Inflammatory macrophage (primary cell): Measurements from ENCODE around the gene TRAPPC2L.
"Not testable (repeated sequence)": the region's sequence is repeated elsewhere in the genome, so short reads cannot be mapped to it uniquely, and the experiment has no call there.

Experiments
- DNase-seq, 2 donors: peaks; one replicate each; pipeline ENCODE4 v3.0.0-alpha.2; 2020 to 2022

The TRAPPC2L gene

DNA sequence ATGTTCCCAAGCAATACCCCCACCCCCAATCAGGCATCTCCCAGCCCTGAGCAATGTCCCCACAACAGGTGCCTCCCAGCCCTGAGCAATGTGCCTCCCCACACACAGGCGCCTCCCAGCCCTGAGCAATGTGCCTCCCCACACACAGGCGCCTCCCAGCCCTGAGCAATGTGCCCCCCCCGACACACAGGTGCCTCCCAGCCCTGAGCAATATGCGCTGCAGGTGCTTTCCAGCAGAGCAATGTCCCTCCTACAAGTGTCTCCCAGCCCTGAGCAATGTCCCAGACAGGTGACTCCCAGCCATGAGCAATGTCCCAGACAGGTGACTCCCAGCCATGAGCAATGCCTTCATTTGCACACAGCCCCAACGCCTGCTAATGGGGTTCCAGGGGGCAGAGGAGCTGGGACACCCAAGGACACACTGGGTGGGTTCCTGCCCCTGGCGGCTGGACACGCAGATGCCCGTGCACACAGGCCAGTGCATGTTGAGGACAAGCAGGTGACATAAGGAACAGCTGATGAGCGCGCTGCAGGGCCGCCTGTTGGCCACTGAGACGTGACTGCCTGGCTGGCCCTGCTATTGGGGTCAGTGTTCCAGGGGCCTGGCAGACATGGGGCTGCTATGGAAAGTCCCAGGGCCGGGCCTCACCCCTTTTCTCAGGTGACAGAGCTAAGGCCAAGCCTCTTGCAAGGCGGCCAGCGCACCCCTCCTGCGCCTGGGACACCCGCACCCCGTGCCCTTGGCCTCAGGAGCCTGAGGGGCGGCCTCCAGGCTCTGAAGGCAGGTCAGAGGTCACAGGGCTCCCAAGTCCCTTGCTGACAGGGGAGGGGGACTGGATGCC, 36.4 kb downstream of the TRAPPC2L start:
- no peak for DNase-seq

DNA sequence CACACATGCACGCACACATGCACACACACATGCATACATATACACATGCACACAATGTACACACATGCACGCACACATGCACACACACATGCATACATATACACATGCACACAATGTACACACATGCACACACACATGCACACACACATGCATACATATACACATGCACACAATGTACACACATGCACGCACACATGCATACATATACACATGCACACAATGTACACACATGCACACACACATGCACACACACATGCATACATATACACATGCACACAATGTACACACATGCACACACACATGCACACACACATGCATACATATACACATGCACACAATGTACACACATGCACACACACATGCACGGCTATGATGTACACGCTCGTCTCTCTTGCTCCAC, 37.3 kb downstream of the TRAPPC2L start:
- not testable (repeated sequence) for DNase-seq

DNA sequence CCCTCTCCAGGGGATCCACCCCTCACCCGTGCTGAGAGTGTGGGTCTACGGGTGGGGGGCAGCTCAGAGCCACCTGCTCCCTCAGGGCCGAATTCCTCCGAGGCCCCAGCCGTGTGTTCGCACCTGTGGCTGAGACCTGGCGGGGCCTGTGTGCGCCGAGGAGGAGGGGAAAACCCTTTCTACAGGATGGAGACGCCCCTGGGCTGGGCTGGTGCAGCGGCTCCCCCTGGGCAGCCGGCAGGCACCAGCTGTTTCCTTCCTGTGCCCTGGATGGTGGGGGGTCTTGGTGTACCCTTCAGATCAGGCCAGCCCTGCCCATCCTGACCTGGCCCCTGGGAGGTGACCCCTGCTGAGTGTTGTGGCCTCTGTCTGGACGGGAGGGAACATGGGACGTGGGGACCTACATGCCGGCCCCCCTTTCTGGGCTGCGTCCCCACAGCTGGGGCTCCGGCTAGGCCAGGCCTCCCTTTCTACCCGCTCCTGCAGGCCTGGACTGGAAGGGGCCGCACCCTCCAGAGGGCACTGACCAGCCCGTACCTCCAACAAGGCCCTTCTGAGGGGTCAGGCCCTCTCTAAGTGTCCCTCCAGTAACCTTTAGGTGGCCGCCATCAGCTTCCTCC, 37.9 kb downstream of the TRAPPC2L start:
- no peak for DNase-seq

DNA sequence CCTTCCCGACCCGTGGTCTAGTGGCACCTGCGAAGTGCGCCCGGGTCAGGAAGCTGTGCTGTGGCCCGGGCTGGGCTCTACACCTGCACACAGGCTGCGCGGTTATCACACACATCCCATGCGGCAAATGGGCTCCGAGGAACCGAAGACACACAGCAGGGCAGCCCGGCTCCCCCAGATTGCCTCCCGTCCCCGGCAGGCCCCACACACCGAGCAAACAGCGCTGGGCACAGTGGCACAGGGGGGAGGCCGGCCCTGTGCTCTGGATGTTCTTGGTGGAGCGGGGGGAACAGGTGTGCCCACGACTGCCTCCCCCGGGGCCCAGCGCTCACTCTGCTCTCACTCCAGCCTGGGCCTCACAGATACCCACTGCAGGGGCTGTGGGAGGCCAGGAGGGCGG, 38.4 kb downstream of the TRAPPC2L start:
- no peak for DNase-seq

DNA sequence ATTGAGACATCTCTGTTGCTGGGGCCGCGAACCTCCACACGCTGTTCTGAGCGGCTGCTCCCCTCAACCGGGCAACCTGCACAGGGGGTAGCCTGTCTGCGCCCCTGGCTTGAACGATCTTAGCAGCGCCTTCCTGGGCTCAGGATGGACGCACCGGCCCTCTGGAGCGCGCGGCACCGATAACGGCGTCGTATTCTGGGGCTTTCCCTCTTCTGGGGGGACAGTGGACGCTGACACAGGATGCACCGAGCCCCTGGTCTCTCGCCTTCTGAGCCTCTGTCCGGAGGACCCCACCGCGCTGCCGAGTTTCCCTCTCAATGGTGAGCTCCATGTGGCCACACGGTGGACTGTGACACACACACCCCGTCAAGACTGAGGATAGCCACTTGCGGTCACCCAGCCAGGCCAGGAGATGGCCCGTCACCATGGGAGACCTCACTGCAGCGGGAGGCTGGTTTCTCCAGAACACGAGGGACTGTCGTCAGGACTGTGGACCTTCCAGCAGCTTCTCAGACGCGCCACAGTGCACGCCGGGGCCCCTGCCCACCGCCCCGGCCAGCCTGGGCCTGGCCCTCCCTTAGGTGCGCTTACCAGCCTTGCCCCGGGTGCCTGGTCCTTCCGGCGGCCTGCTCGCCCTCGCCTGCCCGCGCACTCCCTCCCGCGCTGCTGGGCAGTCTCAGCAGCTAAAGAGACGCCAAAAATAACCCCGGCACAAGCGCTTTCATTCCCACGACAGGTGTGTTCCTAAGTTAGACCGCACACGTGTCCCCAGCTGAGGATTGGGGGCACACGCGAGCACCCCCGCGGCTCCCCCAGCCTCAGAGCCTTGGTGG, 39.5 kb downstream of the TRAPPC2L start:
- no peak for DNase-seq

DNA sequence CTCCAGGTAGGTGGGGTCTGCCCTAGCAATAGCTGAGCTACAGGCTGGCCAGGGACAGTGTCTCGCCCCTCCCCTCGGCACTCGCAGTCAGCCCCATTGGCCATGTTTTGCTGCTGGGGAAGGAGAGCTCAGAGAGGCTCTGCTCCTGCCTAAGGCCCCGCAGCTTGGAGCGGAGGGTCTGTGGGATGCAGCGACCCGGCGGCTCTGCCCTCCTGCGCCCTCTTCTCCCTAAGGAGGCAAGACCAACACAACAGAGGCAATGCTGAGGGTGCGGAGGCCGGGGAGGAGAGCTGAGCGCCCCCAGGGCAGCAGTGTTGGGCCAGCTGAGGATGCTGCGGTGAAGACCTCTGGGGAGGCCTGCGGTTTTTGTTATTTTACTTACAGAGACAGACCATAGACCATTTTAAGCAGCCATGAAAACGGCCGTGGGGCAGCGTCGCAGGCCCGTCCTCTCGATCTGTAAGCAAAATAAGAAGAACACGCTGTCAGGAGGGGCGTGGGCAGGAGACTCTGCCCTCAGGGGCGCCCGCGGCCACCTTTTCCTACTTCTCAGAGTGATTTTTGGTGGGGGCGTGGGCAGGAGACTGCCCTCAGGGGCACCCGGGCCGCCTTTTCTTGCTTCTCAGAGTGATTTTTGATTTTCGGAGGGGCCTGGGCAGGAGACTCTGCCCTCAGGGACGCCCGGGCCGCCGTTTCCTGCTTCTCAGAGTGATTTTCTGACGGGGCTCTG, 40.9 kb downstream of the TRAPPC2L start:
- DNase-seq = no peak

DNA sequence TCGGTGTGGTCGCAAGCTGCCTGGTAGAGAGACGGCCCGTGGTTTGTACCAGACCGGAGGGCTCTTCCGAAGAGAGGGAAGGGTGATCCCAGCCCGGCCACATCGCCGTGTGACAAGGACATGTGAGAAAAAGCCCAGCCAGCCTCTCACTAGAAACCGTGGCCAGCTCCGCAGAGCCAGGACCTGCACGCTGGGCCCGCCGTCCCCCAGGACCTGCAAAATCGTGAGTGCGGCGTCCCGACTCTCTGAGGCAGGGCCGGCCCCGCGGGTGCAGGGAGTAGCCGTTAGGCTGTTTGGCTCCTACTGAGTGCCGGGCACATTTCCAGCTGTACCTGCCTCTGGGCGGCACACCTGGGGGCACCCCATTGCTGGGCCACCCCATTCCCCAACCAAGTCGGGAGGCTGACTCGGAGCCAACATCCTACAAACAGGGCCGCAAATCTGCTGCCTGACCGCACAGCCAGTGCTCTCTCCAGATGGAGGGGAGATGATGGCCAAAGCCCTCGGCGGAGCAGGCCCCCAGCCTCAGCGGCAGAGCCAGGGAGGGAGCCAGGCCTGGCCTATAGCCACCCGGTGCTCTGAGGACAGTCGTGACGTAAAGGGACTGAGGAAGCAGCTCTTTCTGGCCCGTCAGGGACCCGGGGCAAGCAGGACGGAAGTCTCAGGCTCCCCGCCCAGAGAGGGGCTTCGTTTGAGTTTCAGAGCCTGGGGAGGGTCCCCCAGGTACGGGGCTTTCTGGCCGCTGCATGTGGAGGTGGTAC, 43.2 kb downstream of the TRAPPC2L start:
- DNase-seq = no peak

DNA sequence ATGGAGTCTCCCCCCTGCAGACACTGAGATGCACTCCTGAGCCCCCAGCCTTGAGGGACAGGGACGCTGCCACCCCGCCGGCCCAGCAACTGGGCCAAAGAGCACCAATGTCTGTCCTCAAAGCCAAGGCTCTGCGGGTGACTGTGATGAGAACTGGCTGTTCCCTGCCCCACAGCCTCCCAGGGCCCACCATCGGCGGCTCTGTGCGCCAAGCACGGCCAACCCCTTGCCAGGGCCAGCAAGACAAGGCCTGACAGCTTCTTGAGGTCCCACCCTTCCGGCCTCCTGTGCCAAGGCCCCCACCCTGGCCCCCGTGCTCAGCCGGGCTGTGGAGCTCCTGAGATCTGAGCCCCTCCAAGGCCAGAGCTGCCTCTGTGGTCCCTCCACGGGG, 43.7 kb downstream of the TRAPPC2L start:
- no peak for DNase-seq

DNA sequence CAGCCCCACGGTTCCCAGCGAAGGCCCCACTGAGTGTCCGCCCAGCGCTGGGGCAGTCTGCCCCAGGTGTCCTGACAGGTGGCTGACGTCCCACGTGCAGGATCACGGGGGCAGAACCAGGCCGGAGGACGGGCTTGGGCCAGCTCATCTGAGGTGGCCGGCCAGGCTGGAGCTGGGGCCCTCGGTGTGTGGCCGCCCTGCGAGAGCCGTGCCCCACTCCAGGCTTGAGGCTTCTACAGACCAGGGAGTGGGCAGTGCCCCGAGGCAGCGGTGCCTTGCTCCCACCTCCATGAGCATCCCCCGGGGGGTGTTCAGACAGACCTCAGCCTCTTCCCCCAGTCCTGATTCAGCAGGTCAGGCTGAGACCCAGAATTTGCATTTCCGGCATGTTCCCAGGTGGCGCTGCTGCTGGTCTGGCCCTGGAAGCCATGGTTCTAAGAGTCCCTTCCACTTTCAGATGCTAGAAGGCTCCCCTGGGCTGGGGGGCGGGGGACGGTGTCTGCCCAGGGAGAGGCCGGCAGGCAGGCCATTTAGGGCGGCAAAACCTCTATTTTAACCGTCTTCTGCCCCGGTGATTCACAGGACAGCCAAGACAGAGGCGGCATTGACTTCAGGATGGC, 44.9 kb downstream of the TRAPPC2L start:
- DNase-seq = no peak

DNA sequence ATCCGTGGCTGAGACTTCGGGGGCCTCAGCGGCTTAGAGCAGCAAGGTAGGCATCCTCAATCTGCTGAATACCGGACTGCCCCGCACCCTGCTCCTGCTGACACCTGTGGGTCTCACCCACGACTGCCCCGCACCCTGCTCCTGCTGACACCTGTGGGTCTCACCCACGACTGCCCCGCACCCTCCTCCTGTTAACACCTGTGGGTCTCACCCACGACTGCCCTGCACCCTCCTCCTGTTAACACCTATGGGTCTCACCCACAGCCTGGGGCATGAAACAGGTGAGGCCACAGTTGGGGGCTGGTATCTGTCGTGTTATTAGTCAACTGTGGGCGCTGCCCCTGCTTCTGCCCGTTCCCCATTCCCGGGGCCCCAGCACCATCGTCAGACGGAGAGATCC, 45.8 kb downstream of the TRAPPC2L start:
- DNase-seq = no peak

DNA sequence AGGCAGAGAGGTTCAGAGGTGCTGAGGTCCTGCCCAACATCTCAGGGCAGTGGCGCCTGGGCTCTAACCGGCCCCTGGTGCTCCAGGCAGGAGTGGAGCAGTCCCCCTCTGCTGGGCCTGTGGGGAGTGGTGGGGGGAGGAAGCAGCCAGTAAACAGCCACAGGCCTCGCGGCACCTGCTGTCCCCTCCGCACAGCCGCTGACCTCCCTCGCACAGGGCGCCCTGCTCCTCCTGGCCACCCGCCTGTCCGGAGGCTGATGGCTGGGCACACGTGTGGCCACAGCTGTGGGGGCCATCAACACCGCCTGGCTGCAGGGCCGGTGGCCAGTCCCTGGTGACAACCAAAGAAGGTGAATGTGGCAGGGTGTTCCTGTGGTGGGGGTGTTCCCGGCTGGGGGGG, 46.3 kb downstream of the TRAPPC2L start:
- DNase-seq = no peak

DNA sequence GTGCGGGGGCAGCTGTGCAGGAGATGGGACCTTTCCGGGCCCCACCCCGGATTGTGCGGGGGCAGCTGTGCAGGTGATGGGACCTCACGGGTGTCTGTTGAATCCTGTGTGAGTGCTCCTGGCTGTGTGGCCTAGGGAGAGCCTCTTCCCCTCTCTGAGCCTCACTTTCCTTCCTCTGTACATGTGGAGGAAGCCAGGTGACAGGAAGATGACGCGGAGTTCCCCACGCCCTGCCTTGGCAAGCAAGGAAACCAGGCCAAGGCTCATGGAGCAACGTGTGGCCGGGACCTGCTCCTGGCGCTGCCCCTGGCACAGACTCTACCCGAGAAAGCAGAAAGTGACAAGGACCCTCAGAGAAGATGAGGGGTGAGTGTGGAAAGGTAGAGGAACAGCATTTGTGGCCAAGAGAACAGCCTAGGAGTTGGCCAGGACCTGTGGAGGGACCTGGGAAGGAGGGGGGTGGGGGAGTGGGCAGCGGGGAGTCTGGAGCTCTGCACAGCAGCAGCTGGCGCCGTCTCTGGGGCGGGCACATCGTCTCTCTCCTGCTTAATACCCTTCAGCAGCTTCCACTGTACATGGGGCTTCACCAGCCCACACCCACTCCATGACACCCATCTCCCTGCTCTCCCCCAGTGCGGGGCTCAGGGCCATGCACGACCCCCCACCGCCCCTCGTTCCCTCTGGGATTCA, 47.9 kb downstream of the TRAPPC2L start:
- no peak for DNase-seq

DNA sequence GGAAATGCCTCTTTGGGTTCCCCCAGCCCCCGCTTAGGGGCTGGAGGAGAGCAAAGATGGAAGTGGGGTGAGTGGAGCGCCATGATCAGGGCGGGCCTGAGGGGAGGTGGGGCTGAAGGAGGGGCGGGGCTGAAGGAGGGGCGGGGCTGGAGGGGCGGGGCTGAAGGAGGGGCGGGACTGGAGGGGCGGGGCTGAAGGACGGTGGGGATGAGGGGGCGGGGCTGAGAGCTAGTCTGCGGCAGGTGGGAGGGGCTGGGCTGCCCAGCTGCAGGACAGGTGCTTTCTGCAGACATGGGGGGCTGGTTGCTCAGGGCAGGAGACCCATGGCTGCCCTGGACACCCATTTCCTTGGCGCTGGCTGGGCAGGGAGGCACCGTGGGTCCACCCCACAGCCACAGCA, 48.6 kb downstream of the TRAPPC2L start:
- DNase-seq = no peak

DNA sequence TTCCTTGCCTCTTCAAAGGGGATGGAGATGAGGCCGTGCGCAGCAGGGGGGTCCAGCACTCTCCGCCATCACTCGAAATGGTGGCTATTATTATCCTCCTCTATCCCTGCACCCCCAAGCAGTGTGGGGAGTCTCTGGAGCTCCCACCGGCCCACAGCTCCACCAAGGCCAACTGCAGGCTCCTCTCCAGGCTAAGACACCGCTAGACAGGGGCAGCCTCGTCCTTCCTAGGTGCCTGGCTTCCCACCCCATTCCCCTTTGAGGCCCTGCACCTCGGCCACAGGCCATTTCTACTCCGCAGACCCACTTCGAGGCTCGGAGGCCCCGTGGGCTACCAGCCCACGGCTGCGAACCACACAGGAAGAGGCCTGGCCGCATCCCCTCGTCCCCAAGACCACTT, 49.1 kb downstream of the TRAPPC2L start:
- DNase-seq = no peak

DNA sequence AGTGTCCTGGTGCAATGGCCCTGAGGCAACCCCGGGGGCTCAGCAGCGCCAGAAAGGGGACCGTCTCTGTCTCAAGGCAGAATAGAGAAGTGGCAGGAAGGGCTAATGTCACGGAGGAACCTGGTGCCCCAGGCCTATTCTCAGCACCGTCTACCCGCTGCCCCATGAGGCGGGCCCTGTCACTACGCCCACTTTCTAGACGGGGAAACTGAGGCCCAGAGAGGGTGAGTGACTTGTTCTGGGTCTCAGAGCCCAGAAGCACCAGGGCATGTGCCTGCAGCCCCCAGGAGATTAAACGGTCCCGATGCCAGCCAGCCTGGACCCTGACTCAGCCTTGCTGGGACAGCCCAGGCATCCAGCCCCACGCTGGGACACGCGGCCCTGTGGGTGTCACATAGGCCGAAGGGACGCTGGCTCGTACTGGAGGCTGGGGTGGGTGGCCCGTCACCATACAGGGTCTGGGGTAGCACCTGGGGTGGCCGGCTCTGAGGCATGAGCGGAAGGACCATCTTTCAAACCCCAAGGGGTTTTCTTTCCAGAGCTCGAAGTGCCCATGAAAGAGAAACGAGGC, 49.7 kb downstream of the TRAPPC2L start:
- DNase-seq = no peak

DNA sequence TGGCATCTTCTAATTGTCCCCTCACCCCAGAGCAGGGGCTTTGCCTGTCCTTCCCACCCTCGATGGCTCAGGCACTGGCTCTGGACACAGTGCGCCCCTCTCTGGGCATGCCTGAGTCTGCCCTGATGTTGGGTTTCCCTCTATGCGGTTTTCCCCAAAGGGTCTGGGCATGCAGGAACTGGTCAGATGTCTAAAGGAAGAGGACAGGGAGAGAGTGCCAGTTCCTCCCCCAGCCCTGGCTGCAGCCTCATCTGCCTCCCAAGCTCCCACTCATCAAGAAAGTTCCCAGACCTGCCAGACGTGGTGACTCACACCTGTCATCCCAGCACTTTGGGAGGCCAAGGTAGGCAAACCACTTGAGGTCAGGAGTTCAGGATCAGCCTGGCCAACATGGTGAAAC, 50.8 kb downstream of the TRAPPC2L start:
- DNase-seq = no peak

DNA sequence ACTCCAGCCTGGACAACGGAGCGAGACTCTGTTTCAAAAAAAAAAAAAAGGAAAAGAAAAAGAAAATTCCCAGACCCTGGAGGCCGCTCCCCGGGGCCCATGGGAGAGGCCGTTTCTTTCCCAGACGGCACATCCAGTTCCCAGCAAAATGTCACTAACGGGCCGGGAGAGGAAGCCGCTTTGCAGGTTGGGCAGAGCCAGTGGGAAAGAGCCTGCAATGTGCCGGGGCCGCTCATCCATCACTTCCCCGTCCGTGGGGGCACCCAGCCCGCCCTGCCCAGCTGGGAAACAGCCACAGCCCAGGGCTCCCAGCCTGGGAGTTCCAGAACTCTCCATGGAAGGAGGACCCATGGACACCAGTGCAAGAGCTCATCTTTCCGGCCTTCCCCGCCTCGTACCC, 51.4 kb downstream of the TRAPPC2L start:
- no peak for DNase-seq

DNA sequence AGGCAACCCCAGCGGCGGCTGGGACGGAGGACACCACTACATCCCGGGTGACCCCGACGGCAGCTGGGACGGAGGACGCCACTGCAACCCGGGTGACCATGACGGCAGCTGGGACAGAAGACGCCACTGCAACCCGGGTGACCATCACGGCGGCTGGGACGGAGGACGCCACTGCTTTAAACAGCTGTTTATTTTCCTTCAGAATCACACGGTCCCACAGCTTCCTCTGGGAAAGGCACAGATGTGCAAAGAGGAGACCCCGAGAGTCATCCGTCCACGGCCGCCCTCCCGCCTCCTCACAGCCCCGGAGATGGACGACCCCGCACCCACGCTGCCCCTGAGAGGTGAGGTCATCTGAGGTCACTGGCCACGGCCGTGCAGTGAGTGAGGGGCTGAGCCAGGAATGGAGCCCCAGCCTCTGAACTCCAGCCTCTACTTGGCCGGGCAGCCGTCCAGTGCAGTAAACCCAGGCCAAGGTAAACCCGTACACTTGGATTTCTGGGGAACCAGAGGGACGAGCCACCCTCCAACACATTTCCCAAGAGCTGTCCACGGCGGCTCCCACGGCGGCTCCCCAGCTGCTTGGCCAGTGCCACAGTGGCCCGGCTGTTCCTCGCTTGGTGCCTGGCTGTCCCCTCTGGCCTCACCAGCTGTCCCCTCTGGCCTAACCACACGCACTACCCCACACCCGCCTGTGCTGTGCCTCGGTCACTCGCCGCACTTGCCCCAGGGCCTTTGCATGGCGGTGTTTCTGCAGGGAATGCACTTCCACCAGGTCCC, 52.7 kb downstream of the TRAPPC2L start:
- no peak for DNase-seq

DNA sequence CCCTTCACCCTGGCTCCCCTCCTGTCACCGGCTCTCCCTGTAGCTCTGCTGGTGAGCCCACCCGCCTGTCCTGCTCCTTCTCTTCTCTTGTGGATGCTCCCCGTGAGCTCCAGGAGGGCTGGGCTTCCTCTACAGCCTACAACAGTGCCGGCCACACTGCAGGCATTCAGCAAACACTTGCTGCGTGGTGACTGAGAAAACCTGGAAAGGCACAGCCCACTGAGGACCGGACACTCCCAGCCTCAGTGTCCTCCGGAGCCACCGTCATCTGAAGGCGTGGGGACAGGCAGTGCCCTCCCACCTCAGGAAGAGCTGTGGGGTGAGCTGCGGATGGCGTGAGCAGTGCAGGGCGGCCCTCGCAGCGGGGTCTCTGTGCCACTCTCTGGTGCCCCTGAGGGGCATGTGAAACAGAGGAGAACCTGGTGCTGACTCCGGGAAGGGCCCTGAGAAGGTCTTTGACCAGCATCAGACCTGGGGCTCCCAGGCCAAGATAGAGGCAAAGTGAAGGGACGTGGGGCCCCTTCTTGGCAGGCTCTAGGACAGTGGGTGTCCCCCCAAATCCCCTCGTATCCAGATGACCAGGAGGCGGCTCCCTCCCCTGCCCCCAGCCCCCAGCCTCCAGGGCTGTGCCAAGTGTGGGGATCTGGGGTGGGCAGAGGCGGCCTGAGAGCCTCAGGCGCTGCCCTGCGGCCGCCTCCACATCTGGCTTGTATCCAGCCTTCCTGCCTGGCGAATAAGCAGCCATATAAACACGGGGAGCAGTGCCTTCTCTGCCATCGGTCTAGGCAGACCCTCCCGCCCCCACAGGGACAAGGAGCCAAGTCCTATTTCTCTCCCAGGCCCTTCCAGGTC, 53.6 kb downstream of the TRAPPC2L start:
- DNase-seq = no peak
